Keratinocyte (primary cell): ENCODE data around the gene IL6R. TPM values are rescaled to one million over a fixed set of nuclear protein-coding genes. Genes with fewer than 3 reads are reported as not detected.

ENCODE experiments used
- DNase-seq: peaks from one replicate; pipeline ENCODE4 v3.0.0-alpha.2; 2011; ENCODE audit warnings: low read depth, missing footprints, low spot score
- FAIRE-seq: peaks from 2 replicates; lab custom pipeline; 2011; peaks lifted over from hg19 to GRCh38; lab: Jason Lieb, UNC
- H2AFZ ChIP-seq: 2 replicates; pipeline ENCODE4 v1.6.0; 2012; ENCODE audit warnings: low read length, control low read depth, inconsistent platforms; ENCODE audit not compliant: control insufficient read depth
- H3K27ac ChIP-seq: 2 replicates; pipeline ENCODE4 v1.5.1; 2011; ENCODE audit warnings: low read length; ENCODE audit not compliant: control insufficient read depth, insufficient read depth
- H3K27me3 ChIP-seq: 3 replicates; pipeline ENCODE4 v1.6.0; 2011; ENCODE audit warnings: low read length; ENCODE audit not compliant: control insufficient read depth, insufficient read depth; ENCODE audit errors: extremely low read depth
- H3K36me3 ChIP-seq, 2 experiments: 2 replicates in 1 of 2; 3 replicates in 1 of 2; pipeline ENCODE4 v1.5.1; 2011; ENCODE audit warnings: low read length in 2 of 2, mild to moderate bottlenecking in 1 of 2; ENCODE audit not compliant: control insufficient read depth in 2 of 2, insufficient read depth in 2 of 2; ENCODE audit errors: extremely low read depth in 1 of 2
- H3K4me1 ChIP-seq: 3 replicates; pipeline ENCODE4 v1.5.1; 2011; ENCODE audit warnings: low read length; ENCODE audit not compliant: control insufficient read depth, insufficient read depth; ENCODE audit errors: extremely low read depth
- H3K4me2 ChIP-seq: 3 replicates; pipeline ENCODE4 v1.6.0; 2011; ENCODE audit warnings: low read depth, low read length; ENCODE audit not compliant: control insufficient read depth, insufficient read depth; ENCODE audit errors: extremely low read depth
- H3K4me3 ChIP-seq, 3 experiments: fragments of 200-600 bp in 1 of 3; sonication (generic) in 1 of 3; 2 replicates in 2 of 3; 3 replicates in 1 of 3; pipeline ENCODE4 v1.5.1; 2011 to 2016; ENCODE audit warnings: low read length in 3 of 3, mild to moderate bottlenecking in 3 of 3, control low read depth in 2 of 3, inconsistent platforms in 1 of 3, low read depth in 1 of 3, mixed read lengths in 1 of 3, mixed run types in 1 of 3, moderate library complexity in 1 of 3; ENCODE audit not compliant: control insufficient read depth in 2 of 3, insufficient read depth in 2 of 3; ENCODE audit errors: extremely low read depth in 1 of 3
- H3K79me2 ChIP-seq: 2 replicates; pipeline ENCODE4 v1.6.0; 2012; ENCODE audit warnings: low read length; ENCODE audit not compliant: control insufficient read depth, insufficient read depth
- H3K9ac ChIP-seq: 3 replicates; pipeline ENCODE4 v1.6.0; 2011; ENCODE audit warnings: low read length; ENCODE audit not compliant: control insufficient read depth, insufficient read depth; ENCODE audit errors: extremely low read depth
- H3K9me1 ChIP-seq: 3 replicates; pipeline ENCODE4 v1.6.0; 2011; ENCODE audit warnings: low read length; ENCODE audit not compliant: control insufficient read depth, insufficient read depth; ENCODE audit errors: extremely low read depth
- H3K9me3 ChIP-seq: 2 replicates; pipeline ENCODE4 v1.5.1; 2012; ENCODE audit warnings: low read depth, low read length; ENCODE audit not compliant: control insufficient read depth
- H4K20me1 ChIP-seq: 3 replicates; pipeline ENCODE4 v1.6.0; 2011; ENCODE audit warnings: low read length; ENCODE audit not compliant: control insufficient read depth, insufficient read depth; ENCODE audit errors: extremely low read depth
- EZH2 ChIP-seq: IDR thresholded peaks from one replicate; pipeline ENCODE4 v1.6.1; 2012; ENCODE audit warnings: inconsistent platforms, mild to moderate bottlenecking, low read length, moderate library complexity
- dilution Hi-C: fragments of 300-500 bp; cut with MboI; formaldehyde crosslinking; loops from one replicate; pipeline ENCODE4 v1.7.0; 2020; ENCODE audit warnings: low sequenced_read_pairs; ENCODE audit not compliant: extremely low pct_ligation_motif_present
- polyA plus RNA-seq, 5 experiments: library from polyadenylated mRNA; depleted of rRNA in 3 of 5; stranded (reverse) in 3 of 5; stranded (forward) in 1 of 5; unstranded in 1 of 5; fragments of >200 nt; gene quantifications; 1 replicate in 1 of 5; 2 replicates in 3 of 5; 3 replicates in 1 of 5; pipeline versions ENCODE4 v1.2.1 to v1.2.3, GENCODE V29; 2011 to 2012; ENCODE audit warnings: missing spikeins in 2 of 5, low read depth in 1 of 5, low replicate concordance in 1 of 5
- TF ChIP-seq, protein P1 (sequence below), 3 experiments: IDR thresholded peaks in 1 of 3; conservative IDR thresholded peaks in 1 of 3; optimal IDR thresholded peaks in 1 of 3; 2 replicates in 2 of 3; 3 replicates in 1 of 3; pipeline versions ENCODE3 to v1.5.1; 2011; ENCODE audit warnings: low read length in 3 of 3, mild to moderate bottlenecking in 3 of 3, moderate library complexity in 2 of 3, control low read depth in 1 of 3, inconsistent platforms in 1 of 3; ENCODE audit not compliant: insufficient read depth in 2 of 3; ENCODE audit errors: extremely low read depth in 1 of 3

The IL6R gene
- polyA plus RNA-seq, 1 donor (not counting 4 experiments of a cell fraction or from before 2014, with no cell fraction given) = 12.6 TPM

GRCh38 chr1:154517661-154518060, 112.5 kb downstream of the IL6R start:
- Histone ChIP-seq H3K4me2 (no peak overlapping the region), H3K9me3 (no peaks in the 10 kb centered on the region), H3K9me1 (no peaks in the 10 kb centered on the region), H3K4me1 (peaks cover 12% of the 10 kb centered on the region), H2AFZ (no peak overlapping the region), H3K36me3 (no peaks in the 10 kb centered on the region), H3K79me2 (no peaks in the 10 kb centered on the region), H4K20me1 (no peaks in the 10 kb centered on the region), H3K27me3 (peaks cover 4% of the 10 kb centered on the region), H3K27ac (no peak overlapping the region), H3K9ac (no peak overlapping the region), H3K4me3 (no peak overlapping the region)
- TF ChIP-seq EZH2 = no peak
- TF ChIP-seq, protein P1, sequence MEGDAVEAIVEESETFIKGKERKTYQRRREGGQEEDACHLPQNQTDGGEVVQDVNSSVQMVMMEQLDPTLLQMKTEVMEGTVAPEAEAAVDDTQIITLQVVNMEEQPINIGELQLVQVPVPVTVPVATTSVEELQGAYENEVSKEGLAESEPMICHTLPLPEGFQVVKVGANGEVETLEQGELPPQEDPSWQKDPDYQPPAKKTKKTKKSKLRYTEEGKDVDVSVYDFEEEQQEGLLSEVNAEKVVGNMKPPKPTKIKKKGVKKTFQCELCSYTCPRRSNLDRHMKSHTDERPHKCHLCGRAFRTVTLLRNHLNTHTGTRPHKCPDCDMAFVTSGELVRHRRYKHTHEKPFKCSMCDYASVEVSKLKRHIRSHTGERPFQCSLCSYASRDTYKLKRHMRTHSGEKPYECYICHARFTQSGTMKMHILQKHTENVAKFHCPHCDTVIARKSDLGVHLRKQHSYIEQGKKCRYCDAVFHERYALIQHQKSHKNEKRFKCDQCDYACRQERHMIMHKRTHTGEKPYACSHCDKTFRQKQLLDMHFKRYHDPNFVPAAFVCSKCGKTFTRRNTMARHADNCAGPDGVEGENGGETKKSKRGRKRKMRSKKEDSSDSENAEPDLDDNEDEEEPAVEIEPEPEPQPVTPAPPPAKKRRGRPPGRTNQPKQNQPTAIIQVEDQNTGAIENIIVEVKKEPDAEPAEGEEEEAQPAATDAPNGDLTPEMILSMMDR (optimal IDR thresholded peaks at IDR 0.05 in 1 of 3, IDR thresholded peaks at IDR 0.05 in 1 of 3, conservative IDR thresholded peaks at IDR 0.05 in 1 of 3; ENCODE audit: extremely low read depth in 1 of 3, insufficient read depth in 2 of 3, low read length in 3 of 3) = no peak
- no peak for DNase-seq
- dilution Hi-C loops = no loop called here
- FAIRE-seq = no peak

Other genes starting within 250 kb of the IL6R start
- 294 to 691 TPM (median 585 TPM) in 3 replicates for gene TPM3, start 213.2 kb upstream of the IL6R start, polyA plus RNA-seq
- gene CFAP141, start 199.0 kb upstream of the IL6R start, polyA plus RNA-seq = not detected in 3 replicates
- 118 to 198 TPM (median 161 TPM) in 3 replicates for gene UBAP2L, start 184.4 kb upstream of the IL6R start, polyA plus RNA-seq
- gene HAX1, start 132.7 kb upstream of the IL6R start, polyA plus RNA-seq = 90.8 to 126 TPM (median 110 TPM) in 3 replicates
- 0.85 to 1.8 TPM (median 1.2 TPM) in 3 replicates for gene AQP10, start 84.2 kb upstream of the IL6R start, polyA plus RNA-seq
- gene ATP8B2, start 79.8 kb upstream of the IL6R start, polyA plus RNA-seq = 9.5 to 16.2 TPM (median 12.5 TPM) in 3 replicates
- not detected in 3 replicates for gene TDRD10, start 96.9 kb downstream of the IL6R start, polyA plus RNA-seq
- gene SHE, start 97.1 kb downstream of the IL6R start, polyA plus RNA-seq = 0.01 to 0.02 TPM (median 0.01 TPM) in 3 replicates
- 13.0 to 17.6 TPM (median 17.2 TPM) in 3 replicates for gene UBE2Q1, start 153.3 kb downstream of the IL6R start, polyA plus RNA-seq
- gene CHRNB2, start 162.4 kb downstream of the IL6R start, polyA plus RNA-seq = 0.06 to 0.09 TPM (median 0.08 TPM) in 3 replicates
- gene ADAR, start 202.8 kb downstream of the IL6R start, polyA plus RNA-seq = 137 to 174 TPM (median 148 TPM) in 3 replicates